Measurements from ENCODE around the gene LONRF3.

The LONRF3 gene

GRCh38 chrX:118948270-118948669 is 26.1 kb upstream of the LONRF3 start:
- Histone ChIP-seq H3K9me3 (no peaks in the 10 kb centered on the region), H3K36me3 (no peaks in the 10 kb centered on the region), H3K4me1 (no peaks in the 10 kb centered on the region), H3K4me3 (ENCODE audit: low read depth, low read length) (no peak overlapping the region), H3K27me3 (no peaks in the 10 kb centered on the region)
- DNase-seq, result no peak
- TF ChIP-seq CTCF (IDR thresholded peaks at IDR 0.05; ENCODE audit: low read depth, low read length), result no peak

GRCh38 chrX:118961866-118962560 is 12.4 kb upstream of the LONRF3 start:
- no peak for DNase-seq
- Histone ChIP-seq H3K27me3 (no peaks in the 10 kb centered on the region), H3K9me3 (no peaks in the 10 kb centered on the region), H3K4me1 (no peaks in the 10 kb centered on the region), H3K4me3 (ENCODE audit: low read depth, low read length) (no peak overlapping the region), H3K36me3 (no peaks in the 10 kb centered on the region)
- no peak for TF ChIP-seq CTCF (IDR thresholded peaks at IDR 0.05; ENCODE audit: low read depth, low read length)

GRCh38 chrX:118963159-118963558 is 11.3 kb upstream of the LONRF3 start:
- no peaks in the 10 kb centered on the region for H3K4me1 ChIP-seq
- no peak for DNase-seq
- no peak for TF ChIP-seq CTCF (IDR thresholded peaks at IDR 0.05; ENCODE audit: low read depth, low read length)
- H3K4me3 ChIP-seq (ENCODE audit: low read depth, low read length), result no peak overlapping the region
- H3K9me3 ChIP-seq, result no peaks in the 10 kb centered on the region
- no peaks in the 10 kb centered on the region for H3K36me3 ChIP-seq
- no peaks in the 10 kb centered on the region for H3K27me3 ChIP-seq

GRCh38 chrX:118964252-118964651 is 10.2 kb upstream of the LONRF3 start:
- H3K4me1 ChIP-seq, result no peaks in the 10 kb centered on the region
- no peaks in the 10 kb centered on the region for H3K27me3 ChIP-seq
- no peak overlapping the region for H3K4me3 ChIP-seq (ENCODE audit: low read depth, low read length)
- no peak for TF ChIP-seq CTCF (IDR thresholded peaks at IDR 0.05; ENCODE audit: low read depth, low read length)
- no peaks in the 10 kb centered on the region for H3K36me3 ChIP-seq
- H3K9me3 ChIP-seq, result no peaks in the 10 kb centered on the region
- no peak for DNase-seq

GRCh38 chrX:118965395-118965794 is 9.0 kb upstream of the LONRF3 start:
- Histone ChIP-seq H3K36me3 (no peaks in the 10 kb centered on the region), H3K27me3 (no peaks in the 10 kb centered on the region), H3K4me1 (no peaks in the 10 kb centered on the region), H3K9me3 (no peaks in the 10 kb centered on the region), H3K4me3 (ENCODE audit: low read depth, low read length) (no peak overlapping the region)
- DNase-seq, result no peak
- TF ChIP-seq CTCF (IDR thresholded peaks at IDR 0.05; ENCODE audit: low read depth, low read length), result no peak

GRCh38 chrX:118968031-118968430 is 6.4 kb upstream of the LONRF3 start:
- H3K27me3 ChIP-seq, result peaks cover 6% of the 10 kb centered on the region
- H3K4me3 ChIP-seq (ENCODE audit: low read depth, low read length), result no peak overlapping the region
- no peaks in the 10 kb centered on the region for H3K36me3 ChIP-seq
- no peak for DNase-seq
- no peaks in the 10 kb centered on the region for H3K9me3 ChIP-seq
- no peak for TF ChIP-seq CTCF (IDR thresholded peaks at IDR 0.05; ENCODE audit: low read depth, low read length)
- H3K4me1 ChIP-seq, result no peaks in the 10 kb centered on the region
